ENCODE data around the gene ZNF740.

ZNF740 gene

GRCh38 chr12:53221203-53222080, 40.9 kb downstream of the ZNF740 start:
- peaks cover 2% of the 10 kb centered on the region for H3K27me3 ChIP-seq (ENCODE audit: insufficient read depth, low read length)
- H3K36me3 ChIP-seq (ENCODE audit: control insufficient read depth in 1 of 2, insufficient read depth in 2 of 2, low read length in 2 of 2) = no peaks in the 10 kb centered on the region
- no CpG with 5 or more reads among the region's 72 CpGs for WGBS (ENCODE audit: extremely low coverage, insufficient coverage, insufficient read length)
- peak overlapping the region; percentile 91 for H3K4me2 ChIP-seq (ENCODE audit: low read length)
- peak overlapping the region; percentile 98 for H3K18ac ChIP-seq (ENCODE audit: low read length)
- peak overlapping the region; percentile 95 for H2BK120ac ChIP-seq (ENCODE audit: insufficient read depth, low read length, poor library complexity)
- peak overlapping the region; percentile 96 for H4K8ac ChIP-seq (ENCODE audit: low read depth, low read length)
- DNase-seq = peak; percentile 47 to 68
- peak overlapping the region; percentile 98 for H2BK5ac ChIP-seq (ENCODE audit: low read depth, low read length, poor library complexity)
- H3K27ac ChIP-seq (ENCODE audit: low read depth, low read length) = peak overlapping the region; percentile 99
- peak overlapping the region; percentile 89 for H2BK12ac ChIP-seq (ENCODE audit: low read length)
- H3K79me2 ChIP-seq (ENCODE audit: control insufficient read depth, insufficient read depth, low read length, poor library complexity) = peaks cover 4% of the 10 kb centered on the region
- peak overlapping the region; percentile 100 for H4K91ac ChIP-seq (ENCODE audit: low read depth, low read length)
- no peak overlapping the region for H3K23ac ChIP-seq (ENCODE audit: low read length)
- peak overlapping the region; percentile 97 for H2AFZ ChIP-seq (ENCODE audit: insufficient read depth, low read length, poor library complexity)
- no peaks in the 10 kb centered on the region for H3K9me3 ChIP-seq (ENCODE audit: insufficient read depth, low read depth, low read length)
- H3K79me1 ChIP-seq (ENCODE audit: low read length) = peaks cover 28% of the 10 kb centered on the region
- peak overlapping the region; percentile 99 for H3K14ac ChIP-seq (ENCODE audit: low read length)
- peak overlapping the region; percentile 53 for H3K9ac ChIP-seq (ENCODE audit: low read length)
- peak overlapping the region; percentile 96 for H4K12ac ChIP-seq (ENCODE audit: low read depth, low read length)
- H3K4ac ChIP-seq (ENCODE audit: low read depth, low read length) = peak overlapping the region; percentile 97
- H2AK5ac ChIP-seq (ENCODE audit: low read length) = peak overlapping the region; percentile 95
- H3K4me3 ChIP-seq (ENCODE audit: low read depth, low read length) = peak overlapping the region; percentile 63
- peaks cover 35 to 49% of the 10 kb centered on the region in 2 experiments for H3K4me1 ChIP-seq (ENCODE audit: control insufficient read depth in 1 of 2, insufficient read depth in 2 of 2, low read length in 2 of 2)

DNA sequence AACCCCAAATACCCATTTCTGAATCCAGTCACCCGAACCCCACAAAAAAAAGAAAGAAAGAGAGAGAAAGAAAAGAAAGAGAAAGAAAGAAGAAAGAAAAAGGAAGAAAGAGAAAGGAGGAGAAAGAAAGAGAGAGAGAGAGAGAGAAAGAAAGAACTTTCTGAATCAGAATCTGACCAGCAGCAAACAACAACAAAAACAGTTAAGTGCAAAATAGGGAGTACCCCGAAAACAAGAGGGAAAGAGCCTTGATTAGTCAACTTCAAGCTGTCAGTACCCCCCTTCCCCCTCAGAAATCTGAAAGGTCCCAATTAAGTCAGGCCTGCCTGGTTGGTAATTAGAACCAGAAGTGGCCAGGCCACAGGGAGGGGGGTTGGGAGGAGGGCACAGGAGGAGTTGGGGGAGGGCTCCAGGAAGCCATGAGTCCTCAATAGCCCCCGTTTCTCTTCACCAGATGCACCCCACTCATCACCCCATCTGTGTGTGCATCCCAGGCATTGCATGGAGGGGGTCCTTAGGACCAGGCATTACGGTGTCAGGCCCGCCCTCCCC, 41.7 kb downstream of the ZNF740 start:
- no peak overlapping the region for H3K4ac ChIP-seq (ENCODE audit: low read depth, low read length)
- H3K9me3 ChIP-seq (ENCODE audit: insufficient read depth, low read depth, low read length) = no peaks in the 10 kb centered on the region
- no peak overlapping the region for H3K14ac ChIP-seq (ENCODE audit: low read length)
- no peak overlapping the region for H3K23ac ChIP-seq (ENCODE audit: low read length)
- no peak overlapping the region for H4K12ac ChIP-seq (ENCODE audit: low read depth, low read length)
- peak overlapping the region; percentile 59 for H2BK5ac ChIP-seq (ENCODE audit: low read depth, low read length, poor library complexity)
- peak overlapping the region; percentile 78 for H2BK120ac ChIP-seq (ENCODE audit: insufficient read depth, low read length, poor library complexity)
- H3K79me1 ChIP-seq (ENCODE audit: low read length) = peaks cover 28% of the 10 kb centered on the region
- H3K4me2 ChIP-seq (ENCODE audit: low read length) = peak overlapping the region; percentile 91
- no peak overlapping the region for H3K9ac ChIP-seq (ENCODE audit: low read length)
- peak overlapping the region; percentile 33 for H3K18ac ChIP-seq (ENCODE audit: low read length)
- no peak overlapping the region for H4K8ac ChIP-seq (ENCODE audit: low read depth, low read length)
- H4K91ac ChIP-seq (ENCODE audit: low read depth, low read length) = peak overlapping the region; percentile 88
- no peak for DNase-seq
- no peak overlapping the region for H2AFZ ChIP-seq (ENCODE audit: insufficient read depth, low read length, poor library complexity)
- peak overlapping the region; percentile 49 for H2AK5ac ChIP-seq (ENCODE audit: low read length)
- peak overlapping the region; percentile 99 for H3K27ac ChIP-seq (ENCODE audit: low read depth, low read length)
- WGBS (ENCODE audit: extremely low coverage, insufficient coverage, insufficient read length) = no CpG with 5 or more reads among the region's 5 CpGs
- H3K4me1 ChIP-seq (ENCODE audit: control insufficient read depth in 1 of 2, insufficient read depth in 2 of 2, low read length in 2 of 2) = peaks cover 34 to 42% of the 10 kb centered on the region in 2 experiments
- H3K4me3 ChIP-seq (ENCODE audit: low read depth, low read length) = no peak overlapping the region
- H2BK12ac ChIP-seq (ENCODE audit: low read length) = peak overlapping the region; percentile 97
- H3K27me3 ChIP-seq (ENCODE audit: insufficient read depth, low read length) = peaks cover 2% of the 10 kb centered on the region
- peaks cover 4% of the 10 kb centered on the region for H3K79me2 ChIP-seq (ENCODE audit: control insufficient read depth, insufficient read depth, low read length, poor library complexity)
- peaks cover 0 to under 1% of the 10 kb centered on the region in 2 experiments for H3K36me3 ChIP-seq (ENCODE audit: control insufficient read depth in 1 of 2, insufficient read depth in 2 of 2, low read length in 2 of 2)

GRCh38 chr12:53222806-53223261, 42.3 kb downstream of the ZNF740 start:
- peak overlapping the region; percentile 51 for H2AK5ac ChIP-seq (ENCODE audit: low read length)
- no peak overlapping the region for H3K4ac ChIP-seq (ENCODE audit: low read depth, low read length)
- H2AFZ ChIP-seq (ENCODE audit: insufficient read depth, low read length, poor library complexity) = peak overlapping the region; percentile 47
- H4K12ac ChIP-seq (ENCODE audit: low read depth, low read length) = no peak overlapping the region
- H3K9me3 ChIP-seq (ENCODE audit: insufficient read depth, low read depth, low read length) = no peaks in the 10 kb centered on the region
- no peak overlapping the region for H3K9ac ChIP-seq (ENCODE audit: low read length)
- peaks cover 31 to 38% of the 10 kb centered on the region in 2 experiments for H3K4me1 ChIP-seq (ENCODE audit: control insufficient read depth in 1 of 2, insufficient read depth in 2 of 2, low read length in 2 of 2)
- no CpG with 5 or more reads among the region's 4 CpGs for WGBS (ENCODE audit: extremely low coverage, insufficient coverage, insufficient read length)
- H3K36me3 ChIP-seq (ENCODE audit: control insufficient read depth in 1 of 2, insufficient read depth in 2 of 2, low read length in 2 of 2) = peaks cover 0 to 4% of the 10 kb centered on the region in 2 experiments
- peak overlapping the region; percentile 59 for H2BK5ac ChIP-seq (ENCODE audit: low read depth, low read length, poor library complexity)
- H3K79me1 ChIP-seq (ENCODE audit: low read length) = peaks cover 28% of the 10 kb centered on the region
- H4K91ac ChIP-seq (ENCODE audit: low read depth, low read length) = peak overlapping the region; percentile 88
- H3K14ac ChIP-seq (ENCODE audit: low read length) = peak overlapping the region; percentile 58
- peaks cover 4% of the 10 kb centered on the region for H3K79me2 ChIP-seq (ENCODE audit: control insufficient read depth, insufficient read depth, low read length, poor library complexity)
- DNase-seq = no peak
- H2BK12ac ChIP-seq (ENCODE audit: low read length) = peak overlapping the region; percentile 97
- H3K27me3 ChIP-seq (ENCODE audit: insufficient read depth, low read length) = peaks cover 2% of the 10 kb centered on the region
- H4K8ac ChIP-seq (ENCODE audit: low read depth, low read length) = peak overlapping the region; percentile 61
- no peak overlapping the region for H3K4me2 ChIP-seq (ENCODE audit: low read length)
- H2BK120ac ChIP-seq (ENCODE audit: insufficient read depth, low read length, poor library complexity) = peak overlapping the region; percentile 78
- peak overlapping the region; percentile 99 for H3K27ac ChIP-seq (ENCODE audit: low read depth, low read length)
- H3K18ac ChIP-seq (ENCODE audit: low read length) = peak overlapping the region; percentile 33
- H3K4me3 ChIP-seq (ENCODE audit: low read depth, low read length) = no peak overlapping the region
- H3K23ac ChIP-seq (ENCODE audit: low read length) = peak overlapping the region; percentile 63

- H3K4ac ChIP-seq (ENCODE audit: low read depth, low read length) = peak overlapping the region; percentile 57
- no peak overlapping the region for H3K9ac ChIP-seq (ENCODE audit: low read length)
- peak overlapping the region; percentile 66 for H2BK5ac ChIP-seq (ENCODE audit: low read depth, low read length, poor library complexity)
- peak overlapping the region; percentile 99 for H3K27ac ChIP-seq (ENCODE audit: low read depth, low read length)
- no CpG with 5 or more reads among the region's 16 CpGs for WGBS (ENCODE audit: extremely low coverage, insufficient coverage, insufficient read length)
- H4K91ac ChIP-seq (ENCODE audit: low read depth, low read length) = peak overlapping the region; percentile 88
- peak overlapping the region; percentile 78 for H3K14ac ChIP-seq (ENCODE audit: low read length)
- H4K12ac ChIP-seq (ENCODE audit: low read depth, low read length) = no peak overlapping the region
- H3K79me2 ChIP-seq (ENCODE audit: control insufficient read depth, insufficient read depth, low read length, poor library complexity) = peaks cover 4% of the 10 kb centered on the region
- H3K23ac ChIP-seq (ENCODE audit: low read length) = no peak overlapping the region
- H2BK12ac ChIP-seq (ENCODE audit: low read length) = peak overlapping the region; percentile 80
- H2AK5ac ChIP-seq (ENCODE audit: low read length) = peak overlapping the region; percentile 31
- H3K4me1 ChIP-seq (ENCODE audit: control insufficient read depth in 1 of 2, insufficient read depth in 2 of 2, low read length in 2 of 2) = peaks cover 31 to 37% of the 10 kb centered on the region in 2 experiments
- peaks cover 0 to 4% of the 10 kb centered on the region in 2 experiments for H3K36me3 ChIP-seq (ENCODE audit: control insufficient read depth in 1 of 2, insufficient read depth in 2 of 2, low read length in 2 of 2)
- peak overlapping the region; percentile 26 for H3K4me2 ChIP-seq (ENCODE audit: low read length)
- H3K4me3 ChIP-seq (ENCODE audit: low read depth, low read length) = no peak overlapping the region
- H3K9me3 ChIP-seq (ENCODE audit: insufficient read depth, low read depth, low read length) = no peaks in the 10 kb centered on the region
- no peak for DNase-seq
- H3K79me1 ChIP-seq (ENCODE audit: low read length) = peaks cover 28% of the 10 kb centered on the region
- H2BK120ac ChIP-seq (ENCODE audit: insufficient read depth, low read length, poor library complexity) = peak overlapping the region; percentile 78
- H2AFZ ChIP-seq (ENCODE audit: insufficient read depth, low read length, poor library complexity) = peak overlapping the region; percentile 47
- peak overlapping the region; percentile 86 for H4K8ac ChIP-seq (ENCODE audit: low read depth, low read length)
- peaks cover 2% of the 10 kb centered on the region for H3K27me3 ChIP-seq (ENCODE audit: insufficient read depth, low read length)
- H3K18ac ChIP-seq (ENCODE audit: low read length) = peak overlapping the region; percentile 84
These were observed 43.0 kb downstream of the ZNF740 start for GRCh38 chr12:53223389-53224060.
